Stimulated activated CD4-positive, alpha-beta T cell treated with anti-CD3 and anti-CD28 coated beads, Interleukin-15, amount 100 ng/mL, for 24 hours (primary cell): ENCODE measurements around the gene CYB561A3.
A peak's percentile ranks its signal among the peaks of the same experiment; 100 is the strongest.
"Not testable (repeated sequence)": the region's sequence is repeated elsewhere in the genome, so short reads cannot be mapped to it uniquely, and the experiment has no call there.

ENCODE experiments used
- DNase-seq: peaks from one replicate; pipeline ENCODE4 v3.0.0-alpha.2; 2020

CYB561A3 gene, protein sequence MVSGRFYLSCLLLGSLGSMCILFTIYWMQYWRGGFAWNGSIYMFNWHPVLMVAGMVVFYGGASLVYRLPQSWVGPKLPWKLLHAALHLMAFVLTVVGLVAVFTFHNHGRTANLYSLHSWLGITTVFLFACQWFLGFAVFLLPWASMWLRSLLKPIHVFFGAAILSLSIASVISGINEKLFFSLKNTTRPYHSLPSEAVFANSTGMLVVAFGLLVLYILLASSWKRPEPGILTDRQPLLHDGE

DNA sequence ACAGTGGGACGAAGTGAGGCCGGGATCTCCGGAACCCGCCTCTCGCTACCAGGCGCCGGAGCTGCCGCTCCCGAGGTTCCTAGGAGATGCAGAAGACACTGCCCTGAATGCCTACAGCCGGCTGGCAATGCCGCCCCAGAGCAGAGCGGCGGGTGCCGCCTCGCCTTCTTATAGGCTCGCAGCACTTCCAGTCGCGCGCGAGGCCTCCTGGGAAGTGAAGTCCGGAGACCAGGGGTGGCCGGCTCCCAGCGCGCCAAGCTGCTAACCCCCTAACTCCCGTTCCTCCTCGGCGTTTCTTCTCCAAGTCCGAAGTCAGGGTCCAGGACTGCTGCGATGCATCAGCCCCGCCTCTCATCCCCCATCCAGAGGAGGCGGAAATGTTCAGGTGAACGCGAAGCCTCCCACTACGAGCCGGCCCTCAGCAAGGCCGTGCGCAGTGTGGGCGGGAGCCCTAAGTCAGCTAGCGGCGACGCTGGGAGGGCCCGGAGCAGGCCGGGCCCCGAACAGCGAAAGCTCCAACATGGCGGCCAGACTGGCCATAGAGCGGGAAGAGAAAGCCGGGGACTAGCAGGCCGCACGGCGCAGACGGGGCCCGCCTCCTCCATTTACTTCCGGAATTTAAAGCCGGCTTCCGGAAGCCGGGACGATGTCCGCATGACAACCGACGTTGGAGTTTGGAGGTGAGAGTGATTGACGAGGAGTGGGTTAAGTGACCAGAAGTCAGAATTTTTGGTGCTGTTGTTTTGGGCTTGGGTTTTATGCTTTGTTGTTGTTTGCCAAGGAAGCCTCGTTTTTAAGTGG, at the start of gene CYB561A3, which contains the start of gene TMEM138:
Gene CYB561A3, minus strand, starts transcription at position 142 of the 801 bp plus-strand sequence. CDS start 5,169 bp downstream, outside the sequence.
Gene TMEM138, plus strand, starts transcription at position 634 of the 801 bp plus-strand sequence. CDS start 2,017 bp downstream, outside the sequence.
- peak; percentile 96 for DNase-seq

DNA sequence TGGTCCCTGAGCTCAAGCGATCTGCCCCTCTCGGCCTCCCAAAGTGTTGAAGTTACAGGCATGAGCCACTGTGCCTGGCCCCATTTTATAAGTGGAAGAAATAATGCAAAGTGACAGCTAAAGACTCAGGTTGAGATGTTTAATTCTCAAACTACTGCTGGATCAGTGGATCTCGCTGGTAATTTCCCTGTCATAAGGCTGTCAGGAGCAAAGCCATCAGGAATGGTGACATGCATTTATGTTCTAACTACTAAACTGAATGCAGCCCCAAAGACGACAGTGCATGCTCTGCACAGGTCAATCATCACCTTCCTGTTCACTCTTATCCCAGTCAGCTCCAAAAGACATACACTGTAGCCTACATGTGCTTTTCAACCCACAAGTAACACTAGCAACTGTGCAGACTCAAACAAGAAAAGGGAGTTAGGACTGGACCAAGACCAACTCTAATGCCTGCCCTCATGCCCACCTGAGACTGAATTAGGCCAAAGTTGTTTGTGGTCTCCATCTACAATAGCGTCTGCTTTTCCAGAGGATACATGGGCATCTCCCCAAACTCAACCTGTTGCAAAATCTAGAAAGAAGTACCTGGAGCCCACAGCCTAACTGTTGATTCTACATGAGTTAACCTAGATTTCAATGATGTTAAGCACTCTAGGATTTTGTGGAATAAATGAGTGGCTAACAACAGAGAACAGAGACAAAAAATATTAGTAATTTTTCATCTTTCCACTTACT, 45.5 kb upstream of the CYB561A3 start:
- no peak for DNase-seq

DNA sequence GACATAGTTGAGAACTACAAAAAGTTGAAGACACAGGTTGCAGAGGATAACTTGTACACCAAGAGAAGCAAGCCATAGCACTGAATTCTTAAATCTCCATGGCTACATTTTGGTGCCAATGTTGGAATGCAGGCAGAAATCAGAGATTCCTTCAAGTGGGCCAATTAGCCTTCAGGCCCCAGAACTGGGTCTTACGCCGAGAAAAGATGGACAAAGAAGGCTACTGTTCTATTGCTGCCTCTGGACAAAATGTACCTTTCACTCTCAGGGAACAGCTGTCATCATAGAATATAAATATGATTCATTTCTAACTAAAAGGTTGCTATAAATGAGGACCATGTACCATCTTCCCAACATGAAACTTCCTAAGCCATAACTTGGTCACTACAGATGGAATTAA, 44.4 kb upstream of the CYB561A3 start:
- DNase-seq = no peak

DNA sequence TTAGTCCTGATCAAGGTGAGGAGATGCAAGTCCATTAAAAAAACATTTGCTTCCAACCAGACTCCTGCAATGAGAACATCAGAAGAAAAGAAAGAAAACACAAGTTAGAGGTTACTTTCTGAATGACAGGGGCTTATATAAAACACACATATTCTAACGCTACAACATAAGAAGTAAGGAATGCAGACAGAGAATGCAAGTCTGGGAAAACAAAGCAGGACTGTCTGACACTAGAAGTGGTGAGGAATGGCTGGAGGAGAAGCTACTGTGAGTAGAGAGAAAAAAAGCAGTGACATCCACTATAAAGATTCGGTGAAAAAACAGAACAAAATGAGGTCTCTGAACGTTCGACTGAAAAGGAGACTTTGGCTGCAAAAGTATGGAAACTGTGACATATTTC, 43.0 kb upstream of the CYB561A3 start:
- no peak for DNase-seq

DNA sequence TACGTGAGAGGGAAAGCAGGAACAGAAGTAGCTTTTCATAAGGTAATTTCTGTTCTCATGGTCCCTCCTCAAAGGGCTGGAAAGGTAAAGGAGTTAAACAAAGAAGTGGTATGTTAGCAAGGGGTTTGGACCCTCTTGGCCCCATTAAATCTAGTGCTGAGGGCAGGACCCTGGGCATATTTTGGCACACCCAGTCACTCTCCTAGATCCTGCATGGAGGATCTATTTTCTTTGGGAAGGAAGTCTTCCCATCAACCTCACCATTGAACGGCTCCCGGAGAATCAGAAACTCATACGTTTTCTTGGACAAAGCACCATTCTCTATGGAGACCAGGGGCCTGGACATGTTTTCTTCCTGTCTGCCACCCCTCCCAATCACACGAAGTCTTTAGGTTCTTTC, 42.4 kb upstream of the CYB561A3 start:
- no peak for DNase-seq

DNA sequence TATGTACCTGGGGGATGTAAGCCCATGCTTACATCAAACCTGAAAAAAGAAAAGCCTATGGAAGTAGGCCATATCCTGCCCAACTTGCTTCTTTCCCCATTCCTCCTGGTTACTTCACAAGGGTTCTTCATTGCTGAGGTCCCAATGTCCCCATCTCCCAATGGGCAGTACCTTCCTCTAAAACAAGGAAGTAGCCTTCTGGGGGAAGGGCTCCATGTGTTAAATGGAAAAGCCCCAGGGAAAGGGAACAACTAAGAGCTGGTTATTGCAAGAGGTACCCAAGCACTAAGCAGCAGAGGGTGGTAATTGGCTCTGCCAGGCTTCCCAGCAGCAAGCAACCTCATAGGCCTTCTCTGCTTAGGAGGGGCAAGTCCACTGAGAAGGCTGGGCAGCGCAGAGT, 42.0 kb upstream of the CYB561A3 start:
- DNase-seq = no peak

DNA sequence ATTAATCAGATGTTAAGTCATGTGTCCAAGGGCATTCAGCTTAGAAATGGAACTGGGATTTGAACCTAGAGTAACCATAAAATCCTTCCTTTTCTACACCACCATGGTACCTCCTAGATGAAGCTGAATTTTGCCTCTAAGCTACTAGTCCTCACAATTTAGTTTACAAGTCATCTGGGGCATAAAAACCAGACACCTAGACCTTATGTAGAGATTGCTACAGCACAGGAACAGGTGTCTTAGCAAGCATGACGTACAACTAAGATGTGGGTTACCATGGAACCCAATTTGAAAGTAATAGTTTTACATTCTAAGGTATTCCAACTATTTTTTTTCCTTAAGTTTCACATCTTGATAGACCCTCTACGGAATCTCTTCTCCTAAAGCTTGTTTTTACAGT, 39.9 kb upstream of the CYB561A3 start:
- DNase-seq = no peak

DNA sequence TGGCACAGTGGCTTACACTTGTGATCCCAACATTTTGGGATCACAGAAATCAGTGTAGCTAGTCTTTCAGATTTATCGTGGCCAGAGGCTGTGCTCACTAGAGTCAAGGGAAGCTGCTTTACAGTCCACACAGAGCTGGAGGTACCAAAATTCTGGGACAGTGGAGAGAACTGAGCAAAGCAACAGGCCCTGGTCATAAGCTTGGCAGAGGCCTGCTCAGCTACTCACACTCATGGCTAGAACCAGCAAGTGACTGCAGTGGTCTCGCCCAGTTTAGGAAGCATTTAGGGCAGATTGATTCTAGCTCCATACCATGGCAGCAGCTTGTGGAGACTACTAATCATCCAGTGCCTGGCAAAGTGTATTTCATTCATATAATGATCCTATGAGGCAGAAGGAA, 39.5 kb upstream of the CYB561A3 start:
- no peak for DNase-seq

DNA sequence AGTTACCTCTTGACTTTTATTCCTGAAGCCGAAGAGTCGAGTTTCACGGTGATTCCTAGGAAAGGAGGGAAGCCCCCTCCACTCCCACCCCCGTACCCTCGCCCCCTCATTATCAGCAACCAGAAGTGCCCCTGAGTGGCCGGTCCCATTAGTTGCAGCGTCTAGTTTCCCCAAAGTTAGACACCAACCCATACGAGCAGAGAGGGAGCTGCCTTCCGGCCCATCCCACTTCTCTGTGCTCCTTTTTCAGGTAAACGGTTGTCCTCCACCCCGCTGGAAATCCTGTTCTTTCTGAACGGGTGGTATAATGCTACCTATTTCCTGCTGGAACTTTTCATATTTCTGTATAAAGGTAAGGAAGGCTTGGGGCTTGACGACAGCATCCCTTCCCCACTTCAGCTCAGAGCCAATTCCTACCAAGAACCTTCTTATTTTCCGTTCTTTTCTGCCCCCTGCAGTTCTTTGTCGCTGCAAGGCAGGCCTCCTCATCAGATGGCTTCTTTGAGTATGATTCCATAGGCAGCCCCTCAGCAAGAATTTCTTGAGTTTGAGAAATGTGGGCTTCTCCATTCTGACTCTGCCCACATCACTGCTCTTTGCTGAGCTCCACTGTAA, 31.4 kb upstream of the CYB561A3 start:
- DNase-seq = no peak

DNA sequence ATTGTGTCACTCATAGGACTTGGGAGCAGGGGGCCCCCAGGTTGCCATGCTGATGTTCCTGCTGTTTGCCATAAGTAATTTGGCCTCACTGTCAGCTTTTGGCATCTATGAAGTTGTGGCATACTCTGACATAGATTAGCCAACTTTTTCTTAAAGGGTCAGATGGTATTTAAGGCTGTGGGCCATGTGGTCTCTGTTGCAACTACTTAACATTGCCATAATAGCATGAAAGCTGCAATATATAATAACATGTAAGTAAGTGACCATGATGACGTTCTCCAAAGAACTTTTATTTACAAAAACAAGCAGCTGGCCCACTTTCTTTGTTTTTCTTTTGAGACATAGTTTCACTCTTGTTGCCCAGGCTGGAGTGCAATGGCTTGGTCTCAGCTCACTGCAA, 28.5 kb upstream of the CYB561A3 start:
- no peak for DNase-seq

DNA sequence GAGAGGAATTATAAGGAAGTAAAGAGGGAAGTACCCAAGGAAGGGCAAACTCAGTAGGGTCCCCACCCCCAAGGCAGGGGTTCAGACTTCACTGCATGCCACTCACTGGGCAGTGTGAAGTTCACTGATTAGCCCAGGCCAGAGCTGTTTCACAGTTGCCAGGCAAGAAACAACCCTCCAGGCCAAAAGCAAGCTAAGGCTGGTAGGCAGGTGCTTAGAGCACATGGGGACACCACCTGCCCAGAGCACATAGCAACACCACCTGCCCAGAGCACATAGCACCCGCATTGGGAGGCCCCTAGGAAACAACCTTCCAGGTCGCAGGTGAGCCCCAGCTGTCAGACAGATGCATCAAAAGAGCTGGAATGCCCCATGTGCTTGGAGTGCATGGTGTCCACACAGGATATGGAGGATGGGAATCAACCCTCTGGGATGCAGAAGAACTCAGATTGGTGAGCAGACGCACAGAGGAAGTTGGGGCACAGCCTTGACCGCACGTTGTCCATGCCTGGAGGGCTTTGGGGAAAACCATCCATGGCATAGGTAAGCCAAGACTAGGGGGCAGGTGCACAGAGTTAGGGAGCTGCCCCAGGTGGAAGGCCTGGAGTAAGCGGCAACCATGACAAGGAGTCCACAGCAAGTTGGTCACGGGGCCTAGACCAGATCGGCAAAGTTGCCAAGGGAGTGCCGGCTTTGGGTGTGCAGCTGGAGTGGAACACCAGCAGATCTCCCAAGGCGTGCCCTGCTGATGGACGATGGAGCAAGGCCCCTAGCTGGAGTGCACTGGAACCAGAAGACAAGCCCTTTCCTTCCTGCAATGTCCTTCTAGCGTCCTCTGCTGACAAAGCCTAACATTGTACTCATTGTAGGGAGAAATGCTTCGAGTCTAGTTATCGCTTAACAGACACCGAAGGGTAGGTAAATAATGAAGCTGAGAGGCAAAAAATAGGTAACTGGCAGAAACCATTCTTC, 22.9 kb upstream of the CYB561A3 start:
- DNase-seq = no peak

DNA sequence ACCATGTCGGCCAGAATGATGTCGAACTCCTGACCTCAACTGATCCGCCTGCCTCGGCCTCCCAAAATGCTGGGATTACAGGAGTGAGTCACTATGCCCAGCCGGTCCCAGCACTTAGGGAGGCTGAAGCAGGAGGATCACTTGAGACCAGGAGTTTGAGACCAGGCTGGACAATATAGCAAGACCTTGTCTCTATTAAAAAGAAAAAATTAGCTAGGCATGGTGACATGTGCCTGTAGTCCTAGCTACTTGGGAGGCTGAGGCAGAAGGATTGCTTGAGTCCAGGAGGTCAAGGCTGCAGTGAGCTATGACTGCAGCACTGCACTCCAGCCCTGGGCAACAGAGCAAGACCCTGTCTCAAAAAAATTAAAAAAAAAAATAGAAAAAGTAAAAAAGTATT, 22.2 kb upstream of the CYB561A3 start:
- not testable (repeated sequence) for DNase-seq

DNA sequence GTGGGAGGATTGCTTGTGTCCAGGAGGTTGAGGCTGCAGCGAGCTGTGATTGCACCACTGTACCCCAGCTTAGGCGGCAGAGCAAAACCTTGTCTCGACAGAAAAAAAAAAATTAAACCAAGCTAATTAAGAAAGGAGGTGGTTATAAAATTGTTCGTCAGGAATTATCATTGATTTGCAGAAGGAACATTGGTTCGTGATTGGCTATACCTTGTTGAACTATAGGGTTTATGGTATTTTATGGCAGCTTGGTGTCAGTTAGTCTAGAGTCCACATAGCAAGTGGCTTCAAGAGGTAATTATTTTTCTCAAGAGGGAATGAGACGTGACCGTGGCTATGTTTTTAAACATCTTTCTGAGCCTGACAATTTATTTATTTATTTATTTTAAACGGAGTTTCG, 19.2 kb upstream of the CYB561A3 start:
- DNase-seq = no peak

DNA sequence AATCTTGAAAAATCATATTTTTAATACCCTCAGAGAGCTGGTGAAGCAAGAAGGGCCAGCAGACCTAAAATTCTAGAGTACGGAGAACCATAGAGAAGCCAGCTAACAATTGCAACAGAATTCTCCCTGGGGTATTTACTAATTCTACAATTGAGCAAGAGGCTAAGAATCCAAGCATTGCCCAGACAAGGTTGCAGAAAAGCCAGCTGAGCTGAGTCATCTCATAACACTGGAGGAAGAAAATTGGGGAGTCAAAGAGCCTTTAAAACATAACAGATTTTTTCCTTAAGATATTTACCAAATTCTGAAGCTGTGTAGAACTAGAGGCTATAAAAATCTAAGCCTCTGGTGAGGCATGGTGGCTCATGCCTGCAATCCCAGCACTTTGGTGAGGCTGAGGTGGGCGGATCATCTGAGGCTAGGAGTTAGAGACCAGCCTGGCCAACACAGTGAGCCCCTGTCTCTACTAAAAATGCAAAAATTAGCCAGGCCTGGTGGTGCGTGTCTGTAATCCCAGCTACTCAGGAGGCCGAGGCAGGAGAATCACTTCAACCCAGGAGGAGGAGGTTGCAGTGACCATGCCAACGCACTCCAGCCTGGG, 17.1 kb upstream of the CYB561A3 start:
- no peak for DNase-seq

DNA sequence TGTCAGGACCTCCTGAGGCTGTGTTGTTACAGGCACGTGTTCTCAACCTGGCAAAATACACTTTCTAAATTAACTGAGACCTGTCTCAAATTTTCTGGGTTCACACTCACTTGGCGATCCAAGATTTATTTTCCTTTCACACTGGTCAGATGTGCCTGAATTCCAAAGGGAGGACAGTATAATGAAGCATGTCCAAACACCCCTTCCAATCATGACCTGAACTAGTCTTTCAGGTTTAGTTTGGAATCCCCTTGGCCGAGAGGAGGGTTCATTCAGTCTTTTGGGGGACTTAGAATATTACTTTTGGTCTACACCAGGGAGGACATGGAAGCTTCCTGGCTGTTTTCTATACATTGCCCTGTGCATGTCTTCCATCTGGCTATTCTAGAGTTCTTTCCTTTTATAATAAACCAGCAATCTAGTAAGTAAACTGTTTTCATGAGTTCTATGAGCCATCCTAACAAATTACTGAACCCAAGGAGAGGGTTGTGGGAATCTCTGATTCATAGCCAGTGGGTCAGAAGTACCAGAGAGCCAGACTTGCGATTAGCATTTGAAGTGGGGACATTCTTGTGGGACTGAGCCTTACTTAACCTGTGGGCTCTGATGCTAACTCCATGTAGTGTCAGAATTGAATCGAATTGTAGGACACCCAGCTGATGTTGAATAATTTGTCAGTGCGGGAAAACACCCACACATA, 15.9 kb upstream of the CYB561A3 start:
- no peak for DNase-seq

DNA sequence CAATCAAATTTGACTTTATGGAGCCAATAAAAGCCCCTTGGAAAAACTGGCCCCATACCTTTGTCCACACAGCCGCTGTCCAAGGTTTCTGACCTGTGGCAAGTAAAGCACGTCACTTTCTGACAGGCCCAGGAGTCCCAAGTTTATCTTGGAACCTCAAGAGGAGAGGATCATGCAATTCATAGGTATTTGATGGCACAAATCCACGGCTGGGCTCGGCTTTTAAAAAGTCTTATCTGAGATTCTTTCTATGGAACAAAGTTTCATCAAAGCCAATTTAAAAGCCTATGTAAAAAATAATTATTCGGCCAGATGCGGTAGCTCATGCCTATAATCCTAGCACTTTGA, 14.1 kb upstream of the CYB561A3 start:
- DNase-seq = no peak

DNA sequence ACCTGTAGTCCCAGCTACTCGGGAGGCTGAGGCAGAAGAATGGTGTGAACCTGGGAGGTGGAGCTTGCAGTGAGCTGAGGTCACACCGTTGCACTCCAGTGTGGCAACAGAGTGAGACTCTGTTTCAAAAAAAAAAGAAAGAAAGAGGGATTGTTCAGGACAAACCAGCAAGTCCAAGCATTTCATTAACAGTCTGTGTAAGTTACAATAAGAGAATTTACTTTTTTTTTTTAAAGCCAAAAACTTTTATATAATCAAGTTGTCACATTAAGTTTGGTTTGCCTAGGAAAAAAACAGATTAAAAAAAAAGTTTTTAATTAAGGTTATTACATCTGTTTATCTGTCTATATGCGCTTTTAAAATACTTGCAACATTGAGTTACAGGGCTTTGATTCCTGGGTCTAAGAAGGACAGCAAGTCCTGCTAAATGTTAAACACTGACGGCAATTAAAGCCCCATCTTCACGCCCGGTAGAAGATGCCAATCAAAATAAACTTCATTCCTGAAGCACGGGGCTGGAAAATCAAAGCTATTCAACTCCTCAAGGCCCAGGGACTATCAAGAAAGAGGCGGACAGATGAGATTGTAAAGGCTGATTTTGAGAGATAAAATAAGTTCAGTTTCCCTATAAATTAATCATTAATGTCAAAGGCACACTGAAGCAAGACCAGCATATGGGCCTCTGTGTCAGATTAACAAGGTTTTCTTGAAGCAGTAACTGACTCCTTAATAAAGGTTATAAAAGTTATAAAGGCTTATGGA, 11.2 kb upstream of the CYB561A3 start:
- DNase-seq = no peak

DNA sequence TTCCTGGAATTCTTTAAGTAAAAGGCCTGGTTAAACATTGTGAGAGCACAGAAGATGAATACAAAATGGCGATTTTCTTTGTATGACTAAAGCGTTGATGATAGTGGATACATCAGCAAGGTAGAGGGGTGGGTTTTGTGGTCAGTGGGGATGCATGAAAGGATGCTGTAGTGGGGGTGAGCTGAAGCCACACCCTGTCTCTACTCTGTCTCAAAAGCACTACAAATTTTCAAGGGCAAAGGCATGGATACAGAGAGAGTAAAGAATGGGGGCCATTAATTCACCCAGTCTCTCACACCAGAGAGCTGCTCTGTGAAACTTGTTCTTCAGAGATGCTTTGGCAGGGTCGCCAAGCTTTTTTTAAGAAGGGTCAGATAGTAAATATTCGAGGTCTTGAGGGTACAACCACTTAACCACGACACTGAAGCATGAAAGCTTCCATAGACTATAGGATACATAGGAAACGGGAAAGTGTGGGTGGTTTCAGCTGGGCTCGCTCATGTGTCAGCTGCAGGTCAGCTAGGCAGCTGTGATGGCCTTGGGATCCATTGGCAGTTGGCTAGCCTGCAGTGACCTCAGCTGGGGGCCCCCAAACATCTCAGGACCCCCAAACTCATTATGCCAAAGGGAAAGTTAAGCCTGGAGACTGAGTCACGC, 8.8 kb upstream of the CYB561A3 start:
- no peak for DNase-seq
